ENCODE measurements around the gene FLACC1. TPM values are rescaled to one million over a fixed set of nuclear protein-coding genes. Genes with fewer than 3 reads are reported as not detected.

Gene FLACC1
- total and polyA plus RNA-seq, 2 experiments from 2014 or later, result 0.10 to 0.27 TPM

- H2AFZ ChIP-seq, result no peak overlapping the region
- no peak for DNase-seq (ENCODE audit: low spot score)
- H3K79me2 ChIP-seq (replicated peaks; ENCODE audit: insufficient read depth), result no peaks in the 10 kb centered on the region
- no peaks in the 10 kb centered on the region for H3K9me2 ChIP-seq (ENCODE audit: insufficient read depth)
- no peak for ATAC-seq
- H3K27me3 Mint-ChIP-seq (ENCODE audit: insufficient read depth, low read depth, poor library complexity), result peaks cover 1% of the 10 kb centered on the region
- no peak overlapping the region for H3K27ac ChIP-seq (ENCODE audit: low read depth)
- no peak for TF ChIP-seq ZNF462 (CRISPR knock-in tag; IDR thresholded peaks at IDR 0.05)
- TF ChIP-seq, protein P1, sequence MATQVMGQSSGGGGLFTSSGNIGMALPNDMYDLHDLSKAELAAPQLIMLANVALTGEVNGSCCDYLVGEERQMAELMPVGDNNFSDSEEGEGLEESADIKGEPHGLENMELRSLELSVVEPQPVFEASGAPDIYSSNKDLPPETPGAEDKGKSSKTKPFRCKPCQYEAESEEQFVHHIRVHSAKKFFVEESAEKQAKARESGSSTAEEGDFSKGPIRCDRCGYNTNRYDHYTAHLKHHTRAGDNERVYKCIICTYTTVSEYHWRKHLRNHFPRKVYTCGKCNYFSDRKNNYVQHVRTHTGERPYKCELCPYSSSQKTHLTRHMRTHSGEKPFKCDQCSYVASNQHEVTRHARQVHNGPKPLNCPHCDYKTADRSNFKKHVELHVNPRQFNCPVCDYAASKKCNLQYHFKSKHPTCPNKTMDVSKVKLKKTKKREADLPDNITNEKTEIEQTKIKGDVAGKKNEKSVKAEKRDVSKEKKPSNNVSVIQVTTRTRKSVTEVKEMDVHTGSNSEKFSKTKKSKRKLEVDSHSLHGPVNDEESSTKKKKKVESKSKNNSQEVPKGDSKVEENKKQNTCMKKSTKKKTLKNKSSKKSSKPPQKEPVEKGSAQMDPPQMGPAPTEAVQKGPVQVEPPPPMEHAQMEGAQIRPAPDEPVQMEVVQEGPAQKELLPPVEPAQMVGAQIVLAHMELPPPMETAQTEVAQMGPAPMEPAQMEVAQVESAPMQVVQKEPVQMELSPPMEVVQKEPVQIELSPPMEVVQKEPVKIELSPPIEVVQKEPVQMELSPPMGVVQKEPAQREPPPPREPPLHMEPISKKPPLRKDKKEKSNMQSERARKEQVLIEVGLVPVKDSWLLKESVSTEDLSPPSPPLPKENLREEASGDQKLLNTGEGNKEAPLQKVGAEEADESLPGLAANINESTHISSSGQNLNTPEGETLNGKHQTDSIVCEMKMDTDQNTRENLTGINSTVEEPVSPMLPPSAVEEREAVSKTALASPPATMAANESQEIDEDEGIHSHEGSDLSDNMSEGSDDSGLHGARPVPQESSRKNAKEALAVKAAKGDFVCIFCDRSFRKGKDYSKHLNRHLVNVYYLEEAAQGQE (IDR thresholded peaks at IDR 0.05; ENCODE audit: unreplicated experiment), result no peak
- TF ChIP-seq, protein P2, sequence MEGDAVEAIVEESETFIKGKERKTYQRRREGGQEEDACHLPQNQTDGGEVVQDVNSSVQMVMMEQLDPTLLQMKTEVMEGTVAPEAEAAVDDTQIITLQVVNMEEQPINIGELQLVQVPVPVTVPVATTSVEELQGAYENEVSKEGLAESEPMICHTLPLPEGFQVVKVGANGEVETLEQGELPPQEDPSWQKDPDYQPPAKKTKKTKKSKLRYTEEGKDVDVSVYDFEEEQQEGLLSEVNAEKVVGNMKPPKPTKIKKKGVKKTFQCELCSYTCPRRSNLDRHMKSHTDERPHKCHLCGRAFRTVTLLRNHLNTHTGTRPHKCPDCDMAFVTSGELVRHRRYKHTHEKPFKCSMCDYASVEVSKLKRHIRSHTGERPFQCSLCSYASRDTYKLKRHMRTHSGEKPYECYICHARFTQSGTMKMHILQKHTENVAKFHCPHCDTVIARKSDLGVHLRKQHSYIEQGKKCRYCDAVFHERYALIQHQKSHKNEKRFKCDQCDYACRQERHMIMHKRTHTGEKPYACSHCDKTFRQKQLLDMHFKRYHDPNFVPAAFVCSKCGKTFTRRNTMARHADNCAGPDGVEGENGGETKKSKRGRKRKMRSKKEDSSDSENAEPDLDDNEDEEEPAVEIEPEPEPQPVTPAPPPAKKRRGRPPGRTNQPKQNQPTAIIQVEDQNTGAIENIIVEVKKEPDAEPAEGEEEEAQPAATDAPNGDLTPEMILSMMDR (conservative IDR thresholded peaks at IDR 0.05; ENCODE audit: low read depth in 2 of 2), result no peak
- no peak for TF ChIP-seq EZH2phosphoT487 (IDR thresholded peaks at IDR 0.05; ENCODE audit: unreplicated experiment)
- TF ChIP-seq JUNB (IDR thresholded peaks at IDR 0.05; ENCODE audit: unreplicated experiment), result no peak
- no peak for TF ChIP-seq ETS1 (IDR thresholded peaks at IDR 0.05)
- TF ChIP-seq NANOG (IDR thresholded peaks at IDR 0.05; ENCODE audit: borderline replicate concordance), result no peak
- TF ChIP-seq EZH2 (IDR thresholded peaks at IDR 0.05; ENCODE audit: low read depth, unreplicated experiment), result no peak
- no peaks in the 10 kb centered on the region for H3K36me3 ChIP-seq (ENCODE audit: insufficient read depth)
- H3F3A ChIP-seq (replicated peaks; ENCODE audit: low read depth), result no peaks in the 10 kb centered on the region
- no peaks in the 10 kb centered on the region for H3K9me3 Mint-ChIP-seq
- no peaks in the 10 kb centered on the region for H3K36me3 Mint-ChIP-seq (ENCODE audit: low read depth)
- H3K27me3 ChIP-seq (ENCODE audit: insufficient read depth), result no peaks in the 10 kb centered on the region
- no peaks in the 10 kb centered on the region for H3K4me1 ChIP-seq (ENCODE audit: insufficient read depth)
- H3K4me1 Mint-ChIP-seq, result peaks cover 2% of the 10 kb centered on the region; the same call in 1 of the 3 replicates
- H3K4me2 ChIP-seq, result no peak overlapping the region
- no peaks in the 10 kb centered on the region for H4K20me1 ChIP-seq (replicated peaks; ENCODE audit: insufficient read depth)
- H3K4me3 ChIP-seq, result no peak overlapping the region
- no peak overlapping the region for H3K27ac Mint-ChIP-seq
- H3K4me3 Mint-ChIP-seq, result no peak overlapping the region
These were observed 4.0 kb downstream of the FLACC1 start for GRCh38 chr2:201353116-201353515.
